Measurements from ENCODE around the gene LAMA5.

LAMA5 gene

GRCh38 chr20:62404112-62404665 lies 37.1 kb upstream of the LAMA5 start:
- no peak for DNase-seq (ENCODE audit: extremely low read depth in 1 of 2, low read depth in 1 of 2)

GRCh38 chr20:62403331-62403730 lies 36.2 kb upstream of the LAMA5 start:
- no peak for DNase-seq (ENCODE audit: extremely low read depth in 1 of 2, low read depth in 1 of 2)

GRCh38 chr20:62402456-62403150 lies 35.5 kb upstream of the LAMA5 start:
- DNase-seq (ENCODE audit: extremely low read depth in 1 of 2, low read depth in 1 of 2) = no peak

DNA sequence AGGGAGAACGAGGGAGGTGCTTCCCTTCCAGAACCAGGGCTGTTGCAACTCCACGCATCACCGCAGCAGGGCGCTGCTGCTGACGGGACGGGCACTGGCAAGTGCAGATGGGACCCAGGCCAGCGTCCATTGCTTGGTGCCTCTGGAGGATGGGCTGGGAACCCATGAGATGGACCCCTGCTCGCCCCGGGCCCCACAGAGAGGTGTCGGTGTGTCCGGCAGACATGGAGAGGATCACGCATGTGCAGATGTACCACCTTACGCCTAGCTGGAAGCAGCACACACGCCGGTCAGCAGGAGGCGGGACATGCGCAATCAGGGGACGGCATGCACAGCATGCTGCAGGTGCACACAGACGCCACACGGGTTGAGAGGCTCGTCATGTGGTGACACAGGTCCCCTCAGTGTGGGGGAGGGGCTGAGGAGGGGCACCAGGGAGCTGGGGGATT lies 34.2 kb upstream of the LAMA5 start:
- DNase-seq (ENCODE audit: extremely low read depth in 1 of 2, low read depth in 1 of 2) = no peak

GRCh38 chr20:62400541-62400940 lies 33.4 kb upstream of the LAMA5 start:
- no peak for DNase-seq (ENCODE audit: extremely low read depth in 1 of 2, low read depth in 1 of 2)

DNA sequence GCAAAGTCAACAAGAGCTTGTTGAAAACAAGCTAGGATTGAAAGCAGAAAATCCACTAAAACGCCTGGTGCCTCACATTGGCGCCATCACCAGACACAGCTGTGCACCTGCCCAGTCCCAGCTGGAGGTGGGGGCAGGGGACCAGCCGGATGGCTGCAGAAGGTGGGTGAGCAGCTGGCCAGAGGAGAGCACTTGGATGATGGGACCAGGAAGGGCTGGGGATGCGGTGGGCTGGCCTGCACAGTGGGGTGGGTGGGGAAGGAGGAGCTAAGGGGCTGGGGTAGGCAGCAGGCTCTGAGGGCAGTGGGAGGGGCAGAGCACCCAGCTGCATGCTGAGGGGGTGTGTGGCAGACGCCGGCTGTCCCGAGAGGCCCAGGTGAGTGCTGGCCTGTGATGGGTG lies 32.9 kb upstream of the LAMA5 start:
- DNase-seq (ENCODE audit: extremely low read depth in 1 of 2, low read depth in 1 of 2) = no peak

DNA sequence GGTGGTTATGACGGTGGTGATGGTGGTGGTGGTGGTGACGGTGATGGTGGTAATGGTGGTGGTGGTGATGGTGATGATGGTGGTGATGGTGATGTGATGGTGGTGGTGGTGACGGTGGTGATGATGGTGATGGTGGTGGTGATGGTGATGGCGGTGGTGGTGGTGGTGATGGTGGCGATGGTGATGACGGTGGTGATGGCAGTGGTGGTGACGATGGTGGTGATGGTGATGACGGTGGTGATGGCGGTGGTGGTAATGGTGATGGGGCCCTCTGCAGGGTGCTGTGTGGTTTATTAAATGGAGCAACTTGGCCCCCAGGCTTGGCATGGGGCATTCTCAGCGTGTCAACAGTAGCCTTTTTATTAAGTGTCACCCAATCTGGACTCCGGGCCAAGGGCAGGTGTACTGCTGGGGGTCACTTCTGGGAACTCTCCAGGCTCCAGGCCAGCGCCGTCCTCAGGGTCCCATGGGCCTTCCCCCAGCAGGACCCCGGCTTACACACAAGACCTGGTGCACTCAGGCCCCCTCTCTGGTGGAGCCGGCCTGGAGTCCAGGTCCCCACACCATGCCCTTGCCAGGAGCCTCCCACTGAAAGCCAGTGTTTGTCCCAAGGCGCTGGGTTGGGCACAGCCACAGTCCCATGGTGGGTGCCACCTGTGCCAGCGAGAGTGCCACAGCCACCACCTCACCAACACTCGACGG lies 31.2 kb upstream of the LAMA5 start:
- DNase-seq (ENCODE audit: extremely low read depth in 1 of 2, low read depth in 1 of 2) = no peak

DNA sequence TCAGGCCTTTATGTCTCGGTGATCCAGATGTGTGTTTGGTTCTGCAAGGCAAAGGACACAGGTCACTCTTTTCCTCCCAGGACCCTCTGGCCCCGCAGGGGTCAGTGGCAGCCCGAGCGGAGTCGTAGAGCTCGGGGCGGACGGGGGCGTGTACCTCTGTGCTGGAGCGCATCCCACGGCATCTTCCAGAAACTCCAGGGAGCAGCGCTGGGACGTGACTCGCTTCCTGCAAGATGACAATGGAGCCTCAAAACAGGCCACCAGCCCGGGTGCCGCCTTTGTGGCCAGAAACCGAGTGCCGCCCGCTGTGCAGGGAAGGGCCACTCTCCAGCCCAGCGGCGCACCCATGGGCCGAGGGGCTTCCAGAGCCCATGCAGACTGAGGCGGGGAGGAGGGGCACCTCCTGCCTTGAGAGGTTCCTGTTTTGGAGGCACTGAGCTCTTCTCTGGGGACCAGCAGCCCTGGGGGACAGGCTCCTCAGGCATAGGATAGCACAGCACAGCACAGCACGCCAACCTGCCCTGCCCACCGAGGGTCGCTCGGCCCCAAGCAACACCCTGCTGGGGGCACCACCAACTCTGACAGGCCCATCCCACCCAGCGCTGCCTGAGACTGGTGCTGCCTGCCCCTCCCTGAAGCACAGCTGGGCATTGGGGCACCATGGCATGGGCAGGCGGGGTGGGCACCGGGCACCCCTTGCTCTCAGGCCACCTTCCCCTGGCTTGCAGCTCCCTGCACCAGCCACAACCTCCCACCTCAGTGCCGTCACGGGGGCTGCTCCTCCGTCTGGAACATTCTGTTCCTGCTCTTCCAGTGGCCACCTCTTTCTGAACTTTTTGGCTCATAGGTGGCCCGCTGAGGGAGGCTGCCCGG lies 29.5 kb upstream of the LAMA5 start:
- no peak for DNase-seq (ENCODE audit: extremely low read depth in 1 of 2, low read depth in 1 of 2)

DNA sequence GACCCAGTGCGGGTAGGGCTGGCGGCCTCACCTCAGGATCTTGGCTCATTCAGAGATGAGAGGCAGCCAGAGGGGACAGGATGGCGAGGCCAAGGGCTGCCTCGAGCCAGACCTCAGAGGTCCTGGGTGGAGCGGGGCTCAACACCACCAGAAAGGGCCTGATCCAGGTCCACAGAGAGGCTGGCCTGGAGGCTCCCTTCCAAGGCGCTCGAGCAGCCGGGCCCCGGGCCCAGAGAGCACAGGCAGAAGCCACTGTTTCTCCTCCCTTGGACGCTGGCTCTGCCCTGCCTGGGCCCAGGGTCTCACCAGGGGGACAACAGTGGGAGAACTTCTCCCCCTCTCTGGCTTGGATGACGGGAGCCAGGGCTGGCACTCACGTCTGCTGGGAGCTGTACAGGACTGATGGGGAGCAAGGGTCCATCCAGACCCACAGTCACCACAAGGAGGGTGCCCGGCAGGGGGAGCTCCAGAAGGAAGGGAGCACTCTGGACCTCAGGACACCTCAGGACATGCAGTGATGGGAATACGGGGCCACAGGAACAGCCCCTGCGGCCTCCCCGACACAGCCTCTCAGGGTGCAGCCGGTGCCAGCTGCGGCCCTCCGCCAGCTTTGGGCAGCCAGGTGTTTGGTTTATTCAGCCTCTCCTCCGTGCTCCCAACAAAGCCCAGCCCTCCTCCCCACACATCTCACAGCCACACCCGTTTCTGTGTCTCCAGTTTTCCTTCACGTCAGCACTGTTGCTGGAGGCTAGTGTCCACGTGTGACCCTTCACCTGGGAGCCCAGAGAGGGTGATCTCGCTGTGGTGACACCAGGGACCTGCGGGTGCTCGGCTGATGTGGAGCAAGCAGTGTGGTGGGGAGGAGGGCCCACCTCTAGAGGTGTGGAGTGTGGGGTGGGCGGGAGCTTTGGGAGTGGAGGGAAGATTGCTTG lies 28.5 kb upstream of the LAMA5 start:
- DNase-seq (ENCODE audit: extremely low read depth in 1 of 2, low read depth in 1 of 2) = no peak

DNA sequence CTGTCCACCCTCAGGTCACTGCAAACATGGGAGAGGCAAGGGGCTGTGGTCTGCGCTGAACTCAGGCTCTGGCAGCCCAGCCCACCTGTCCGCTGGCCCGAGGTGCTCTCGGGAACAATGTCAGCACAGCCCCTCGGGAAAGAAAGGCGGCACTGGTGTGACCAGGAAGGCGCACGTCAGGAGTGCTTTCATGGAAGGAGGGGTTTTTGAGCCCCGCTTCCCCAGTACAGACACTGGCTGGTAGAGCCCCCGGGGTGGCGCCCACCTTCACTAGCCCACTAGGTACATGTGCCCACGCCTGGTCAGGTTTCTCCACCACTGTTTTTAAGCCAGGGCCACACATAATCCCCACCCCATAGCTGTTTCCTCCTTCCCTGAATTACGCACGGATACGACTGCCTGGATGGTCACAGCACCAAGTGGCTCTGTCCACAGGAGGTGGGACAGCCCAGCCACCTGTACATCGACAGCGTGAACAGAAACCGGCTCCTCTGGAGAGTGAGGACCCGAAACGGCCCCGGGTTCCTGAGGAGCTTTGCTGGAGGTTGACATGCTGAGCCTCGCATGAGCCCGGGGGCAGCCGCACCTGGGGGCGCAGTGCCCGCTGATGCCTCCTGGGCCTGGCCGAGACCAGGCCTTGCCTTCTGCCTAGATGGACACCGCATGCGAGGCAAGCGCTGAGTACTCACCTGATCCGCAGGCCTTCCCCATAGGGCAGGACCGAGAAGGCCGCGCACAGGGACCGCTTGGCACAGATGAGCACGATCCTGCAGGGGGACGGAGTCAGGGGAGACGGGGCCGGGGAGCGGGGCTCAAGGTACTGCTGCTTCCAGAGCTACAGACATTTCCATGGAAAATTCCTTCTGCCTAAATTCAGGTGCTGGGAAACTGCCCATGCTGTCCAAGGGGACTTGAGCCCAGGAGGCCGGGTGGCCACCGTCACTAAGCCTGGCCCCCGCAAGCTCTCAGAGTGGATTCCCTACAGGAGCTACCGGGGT lies 27.4 kb upstream of the LAMA5 start:
- DNase-seq (ENCODE audit: extremely low read depth in 1 of 2, low read depth in 1 of 2) = no peak

GRCh38 chr20:62393830-62394229 lies 26.7 kb upstream of the LAMA5 start:
- no peak for DNase-seq (ENCODE audit: extremely low read depth in 1 of 2, low read depth in 1 of 2)

DNA sequence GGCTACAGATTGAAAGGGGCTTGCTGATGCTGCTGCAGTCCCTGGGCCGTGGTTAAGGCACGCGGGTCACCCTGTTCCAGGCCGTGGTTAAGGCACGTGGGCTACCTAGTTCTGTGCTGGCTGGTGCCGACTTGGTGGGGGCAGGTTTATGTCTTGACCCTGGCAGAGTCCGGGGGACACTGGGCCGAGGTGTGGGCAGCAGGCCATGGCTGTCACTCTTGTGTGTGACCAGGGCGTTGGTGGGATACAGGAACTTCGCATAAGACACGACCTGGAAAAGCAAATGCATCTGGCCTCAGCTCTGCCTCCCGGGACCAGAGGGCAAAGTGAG lies 26.2 kb upstream of the LAMA5 start:
- no peak for DNase-seq (ENCODE audit: extremely low read depth in 1 of 2, low read depth in 1 of 2)

DNA sequence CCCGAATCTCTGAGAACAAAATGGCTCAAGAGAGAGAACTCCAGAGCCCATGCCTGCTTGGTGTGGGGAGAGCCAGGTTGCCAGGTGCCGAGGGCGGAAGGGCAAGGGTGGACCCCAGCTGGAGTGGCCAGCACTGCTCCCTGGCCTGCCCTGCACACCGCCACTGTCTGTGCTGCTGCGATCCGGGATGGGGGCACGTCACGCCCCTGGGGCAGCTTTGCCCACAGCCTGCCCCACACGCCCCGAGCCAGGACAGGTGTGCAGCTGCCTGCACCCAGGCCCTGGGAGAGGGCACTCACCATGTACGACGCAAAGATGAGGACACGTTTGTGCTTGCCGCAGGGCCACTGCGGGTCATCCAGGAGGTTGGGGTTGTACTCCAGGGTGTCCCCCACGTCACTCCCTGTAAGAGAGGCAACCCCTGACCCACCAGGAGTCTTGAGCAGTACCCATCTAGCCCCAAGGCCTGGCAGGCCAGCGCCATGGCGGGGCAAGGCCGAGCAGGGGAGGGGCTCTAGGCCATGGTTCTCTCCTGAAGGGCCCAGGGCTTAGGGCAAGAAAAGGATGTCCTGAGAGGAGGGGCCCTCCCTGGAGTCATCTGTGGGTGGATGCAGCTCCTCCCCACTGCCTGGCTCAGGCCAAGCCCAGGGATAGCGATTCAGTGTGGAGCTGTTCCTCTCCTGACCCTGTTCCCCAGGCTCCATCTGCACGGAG lies 25.7 kb upstream of the LAMA5 start:
- no peak for DNase-seq (ENCODE audit: extremely low read depth in 1 of 2, low read depth in 1 of 2)

DNA sequence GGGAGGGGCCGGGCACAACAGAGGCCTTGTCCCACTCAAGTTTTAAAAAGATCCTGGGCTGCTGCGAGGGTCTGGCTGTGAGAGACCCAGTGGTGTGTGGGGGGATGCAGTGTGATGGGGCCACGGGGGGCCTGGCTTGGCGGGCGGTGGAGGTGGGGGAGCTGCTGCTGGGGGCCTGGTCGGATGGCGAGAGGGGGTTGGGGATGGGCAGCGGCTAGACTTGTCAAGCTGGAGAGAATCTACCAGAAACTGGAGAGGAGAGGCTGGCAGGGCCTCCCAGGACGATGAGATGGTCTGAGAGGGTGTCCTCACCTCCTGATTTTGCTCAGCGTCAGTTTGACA lies 24.9 kb upstream of the LAMA5 start:
- no peak for DNase-seq (ENCODE audit: extremely low read depth in 1 of 2, low read depth in 1 of 2)

- DNase-seq (ENCODE audit: extremely low read depth in 1 of 2, low read depth in 1 of 2) = no peak
Measured at GRCh38 chr20:62391165-62392076, 24.3 kb upstream of the LAMA5 start.

GRCh38 chr20:62390317-62391164 lies 23.4 kb upstream of the LAMA5 start:
- no peak for DNase-seq (ENCODE audit: extremely low read depth in 1 of 2, low read depth in 1 of 2)

GRCh38 chr20:62389601-62390087 lies 22.5 kb upstream of the LAMA5 start:
- DNase-seq (ENCODE audit: extremely low read depth in 1 of 2, low read depth in 1 of 2) = no peak
